HK-2 (cell line): ENCODE data around the gene VWA5B2.

Experiments
- DNase-seq: peaks from one replicate; pipeline ENCODE4 v3.0.0-alpha.2; 2018; ENCODE audit not compliant: unreplicated experiment

VWA5B2 gene

GRCh38 chr3:184275381-184275701 is 46.0 kb downstream of the VWA5B2 start:
- no peak for DNase-seq

DNA sequence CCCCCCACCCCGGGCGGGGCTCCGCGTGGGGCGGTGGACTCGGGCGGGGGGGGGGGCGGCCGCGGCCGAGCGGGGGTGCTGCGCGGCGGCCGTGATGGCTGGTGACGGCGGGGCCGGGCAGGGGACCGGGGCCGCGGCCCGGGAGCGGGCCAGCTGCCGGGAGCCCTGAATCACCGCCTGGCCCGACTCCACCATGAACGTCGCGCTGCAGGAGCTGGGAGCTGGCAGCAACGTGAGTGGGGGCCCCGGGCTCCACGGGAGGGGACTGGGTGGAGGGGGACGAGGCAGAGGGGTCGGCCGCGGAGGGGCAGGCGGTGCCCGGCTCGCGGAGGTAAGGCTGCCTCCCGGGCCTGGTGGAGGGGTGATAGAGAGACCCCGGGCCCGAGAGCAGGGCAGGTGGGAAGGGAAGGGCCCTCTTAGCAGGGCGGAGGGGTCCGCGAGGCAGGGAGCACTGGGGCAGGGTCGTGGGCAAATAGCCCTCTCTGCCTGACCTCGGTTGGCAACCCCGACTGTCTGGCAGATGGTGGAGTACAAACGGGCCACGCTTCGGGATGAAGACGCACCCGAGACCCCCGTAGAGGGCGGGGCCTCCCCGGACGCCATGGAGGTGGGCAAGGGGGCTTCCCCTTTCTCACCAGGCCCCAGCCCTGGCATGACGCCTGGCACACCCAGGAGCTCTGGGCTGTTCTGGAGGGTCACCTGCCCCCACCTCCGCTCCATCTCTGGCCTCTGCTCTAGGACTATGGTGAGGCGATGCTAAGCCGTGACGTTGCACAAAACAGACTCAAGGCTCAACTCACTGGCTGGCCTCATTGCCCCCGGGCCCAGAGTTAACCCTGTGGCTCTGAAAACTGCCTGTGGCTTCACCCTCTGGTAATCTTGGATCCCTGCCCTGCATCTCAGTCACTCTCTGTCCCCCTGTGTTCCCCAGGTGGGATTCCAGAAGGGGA is 46.9 kb downstream of the VWA5B2 start, which contains the start of gene ECE2:
Gene ECE2, plus strand, starts transcription at position 62 of the 950 bp plus-strand sequence. Its CDS starts 132 bp downstream, at position 194.
- DNase-seq = no peak

DNA sequence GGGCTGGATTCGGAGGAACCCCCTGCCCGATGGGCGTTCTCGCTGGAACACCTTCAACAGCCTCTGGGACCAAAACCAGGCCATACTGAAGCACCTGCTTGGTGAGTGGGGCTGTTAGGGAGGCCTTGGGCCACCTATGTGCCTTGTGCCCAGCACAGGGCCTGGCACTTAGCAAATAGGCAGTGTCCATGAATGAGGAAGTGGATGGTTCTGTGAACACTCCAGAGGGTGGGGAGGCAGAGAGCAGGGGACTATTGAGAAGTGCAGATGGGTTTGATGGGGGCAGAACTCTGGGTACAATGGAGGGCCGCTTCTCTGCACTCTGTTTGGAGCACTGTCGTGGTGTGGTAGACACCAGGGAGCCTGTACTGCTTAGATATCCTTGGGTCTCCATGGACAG is 48.0 kb downstream of the VWA5B2 start:
- no peak for DNase-seq

DNA sequence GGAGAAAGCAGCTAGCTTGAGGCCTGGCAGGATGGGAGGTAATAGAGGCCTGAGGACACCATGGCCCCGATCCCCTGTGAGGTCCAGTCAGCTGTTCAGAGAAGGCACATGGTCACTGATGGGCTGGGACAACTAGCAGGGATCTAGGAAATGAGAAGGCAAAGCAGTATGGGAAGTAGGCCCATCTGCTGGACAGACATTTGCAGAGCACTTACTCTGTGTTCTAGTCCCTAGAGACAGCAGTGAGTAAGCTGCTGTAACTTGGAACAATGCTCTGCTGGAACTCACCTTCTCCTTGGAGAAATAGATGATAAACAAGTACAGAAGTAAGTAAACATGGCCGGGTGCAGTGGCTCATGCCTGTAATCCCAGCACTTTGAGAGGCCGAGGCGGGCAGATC is 53.6 kb downstream of the VWA5B2 start:
- DNase-seq = no peak

DNA sequence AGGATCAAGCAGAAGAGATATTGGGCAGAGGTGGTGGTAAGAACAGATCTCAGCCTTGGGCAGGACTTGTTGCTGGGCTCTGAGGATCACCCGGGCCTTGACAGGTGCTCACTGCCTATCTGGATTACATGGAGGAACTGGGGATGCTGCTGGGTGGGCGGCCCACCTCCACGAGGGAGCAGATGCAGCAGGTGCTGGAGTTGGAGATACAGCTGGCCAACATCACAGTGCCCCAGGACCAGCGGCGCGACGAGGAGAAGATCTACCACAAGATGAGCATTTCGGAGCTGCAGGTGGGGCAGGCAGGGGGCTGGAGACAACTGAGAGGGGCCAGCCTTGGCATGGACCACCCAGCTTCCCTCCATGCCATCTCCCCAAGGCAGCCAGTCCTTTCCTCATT is 54.3 kb downstream of the VWA5B2 start:
- DNase-seq = no peak

- DNase-seq = peak; percentile 71
Observed at GRCh38 chr3:184284696-184285095, 55.3 kb downstream of the VWA5B2 start.

- DNase-seq = peak; percentile 77
Observed at GRCh38 chr3:184289426-184289938, 60.1 kb downstream of the VWA5B2 start.

DNA sequence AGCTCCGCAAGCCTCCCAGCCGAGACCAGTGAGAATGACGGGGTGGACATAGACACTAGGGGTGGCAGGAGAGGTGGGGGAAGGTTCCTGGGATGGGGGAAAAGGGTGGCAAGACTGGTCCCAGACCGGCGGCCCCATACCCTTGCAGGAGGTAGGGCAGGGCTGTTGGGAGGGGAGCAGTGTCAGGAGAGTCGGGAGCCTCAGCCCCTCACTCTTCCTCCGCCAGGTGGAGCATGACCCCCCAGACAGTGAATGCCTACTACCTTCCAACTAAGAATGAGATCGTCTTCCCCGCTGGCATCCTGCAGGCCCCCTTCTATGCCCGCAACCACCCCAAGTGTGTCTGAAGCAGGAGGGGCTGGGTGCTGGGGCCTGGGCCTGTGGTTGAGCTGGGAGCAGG is 60.9 kb downstream of the VWA5B2 start:
- no peak for DNase-seq

DNA sequence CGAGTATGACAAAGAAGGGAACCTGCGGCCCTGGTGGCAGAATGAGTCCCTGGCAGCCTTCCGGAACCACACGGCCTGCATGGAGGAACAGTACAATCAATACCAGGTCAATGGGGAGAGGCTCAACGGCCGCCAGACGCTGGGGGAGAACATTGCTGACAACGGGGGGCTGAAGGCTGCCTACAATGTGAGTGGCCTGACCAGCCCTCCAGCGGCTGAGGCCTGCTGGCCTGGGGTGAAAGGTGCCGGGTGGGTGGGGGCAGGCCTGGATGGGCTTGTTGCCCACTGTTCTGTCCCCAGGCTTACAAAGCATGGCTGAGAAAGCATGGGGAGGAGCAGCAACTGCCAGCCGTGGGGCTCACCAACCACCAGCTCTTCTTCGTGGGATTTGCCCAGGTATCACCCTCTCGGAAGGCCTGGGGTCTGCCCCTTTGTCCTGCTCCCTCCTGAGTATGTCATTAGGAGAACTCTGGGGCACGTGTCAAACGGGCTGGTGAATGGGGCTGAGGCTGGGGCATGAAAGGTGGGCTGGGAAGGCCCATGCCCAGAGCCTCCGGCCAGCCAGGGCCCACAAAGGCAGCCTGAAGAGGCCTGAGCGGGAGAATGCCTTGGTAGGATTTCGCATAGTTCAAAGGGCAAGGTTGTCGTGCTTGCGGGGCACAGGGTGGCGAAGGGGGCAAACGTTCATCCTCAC is 61.8 kb downstream of the VWA5B2 start:
- no peak for DNase-seq
